ENCODE data around the gene SNX24. TPM values are rescaled to one million over a fixed set of nuclear protein-coding genes. Genes with fewer than 3 reads are reported as not detected.
A peak's percentile ranks its signal among the peaks of the same experiment; 100 is the strongest.

The SNX24 gene
- total RNA-seq, 1 donor from 2014 or later, result 19.3 TPM

GRCh38 chr5:123046222-123046621, 200.8 kb downstream of the SNX24 start:
- DNase-seq (no peak), ATAC-seq (peak; percentile 17)
- intact Hi-C loops (cut with micrococcal nuclease), result no loop called here

GRCh38 chr5:123047706-123048105, 202.3 kb downstream of the SNX24 start:
- intact Hi-C loops (cut with micrococcal nuclease), result no loop called here
- DNase-seq, result no peak
- no peak for ATAC-seq

GRCh38 chr5:123051206-123051605, 205.8 kb downstream of the SNX24 start:
- intact Hi-C loops (cut with micrococcal nuclease), result no loop called here

More at GRCh38 chr5:123051206-123051605, 205.8 kb downstream of the SNX24 start:
- DNase-seq (no peak), ATAC-seq (no peak)

Other genes starting within 250 kb of the SNX24 start
- 38.2 TPM for gene SNX2, start 70.5 kb upstream of the SNX24 start, total RNA-seq
- gene PPIC, start 191.1 kb downstream of the SNX24 start, total RNA-seq, result 52.2 TPM
- 0.27 TPM for gene PRDM6, start 243.6 kb downstream of the SNX24 start, total RNA-seq

Data from left ventricle myocardium superior (tissue), 1 donor.